H4 (cell line): Measurements from ENCODE around the gene GYG2. TPM values are rescaled to one million over a fixed set of nuclear protein-coding genes. Genes with fewer than 3 reads are reported as not detected.
"Not testable (repeated sequence)": the region's sequence is repeated elsewhere in the genome, so short reads cannot be mapped to it uniquely, and the experiment has no call there.

Experiments
- DNase-seq: peaks from one replicate; pipeline ENCODE4 v3.0.0-alpha.2; 2015; ENCODE audit warnings: low spot score
- total RNA-seq: library from RNA; depleted of rRNA; stranded (reverse); fragments of >200 nt; shearing (Covaris generic); gene quantifications from 2 replicates; pipeline ENCODE4 v1.2.3, GENCODE V29; 2014

GYG2 gene
- total RNA-seq, 1 experiment from 2014 or later = 9.6 TPM

DNA sequence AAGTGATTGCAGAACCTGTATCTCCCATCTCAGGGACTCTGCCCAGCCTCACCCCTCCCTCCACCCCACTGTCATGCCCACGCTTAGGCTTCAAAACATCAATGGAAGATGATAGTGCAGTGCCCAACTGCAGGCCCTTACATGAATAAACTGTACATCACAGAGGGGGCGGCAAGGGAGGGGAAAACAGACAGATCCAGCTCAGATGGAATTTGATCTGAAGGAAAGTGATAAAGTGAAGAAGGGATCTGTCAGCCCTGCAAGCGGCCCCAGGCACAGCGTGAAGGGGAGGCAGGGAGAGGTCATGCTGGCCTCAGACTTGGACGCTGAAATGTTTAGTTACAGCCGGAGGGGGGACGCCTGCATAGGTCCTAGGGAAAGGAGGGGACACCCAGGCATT, 38.5 kb downstream of the GYG2 start:
- DNase-seq = no peak

DNA sequence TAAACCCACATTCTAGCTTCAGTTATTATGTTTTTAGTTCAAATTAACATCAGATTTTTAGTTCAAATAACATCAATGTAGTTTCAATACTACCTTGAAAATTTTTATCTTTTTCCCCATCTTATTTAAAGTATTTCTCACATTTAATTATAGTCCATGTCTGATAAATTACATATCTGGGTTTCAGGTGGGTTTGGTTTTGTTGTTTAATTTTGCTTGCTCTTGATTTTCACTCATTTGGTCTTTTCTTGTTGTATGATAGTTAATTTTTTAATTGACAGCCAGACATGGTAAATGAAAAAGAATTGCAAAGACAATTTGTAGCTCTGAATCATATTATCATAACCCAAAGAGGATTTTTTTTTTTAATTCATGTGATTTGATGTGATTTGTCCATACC, 41.9 kb downstream of the GYG2 start:
- DNase-seq = no peak

DNA sequence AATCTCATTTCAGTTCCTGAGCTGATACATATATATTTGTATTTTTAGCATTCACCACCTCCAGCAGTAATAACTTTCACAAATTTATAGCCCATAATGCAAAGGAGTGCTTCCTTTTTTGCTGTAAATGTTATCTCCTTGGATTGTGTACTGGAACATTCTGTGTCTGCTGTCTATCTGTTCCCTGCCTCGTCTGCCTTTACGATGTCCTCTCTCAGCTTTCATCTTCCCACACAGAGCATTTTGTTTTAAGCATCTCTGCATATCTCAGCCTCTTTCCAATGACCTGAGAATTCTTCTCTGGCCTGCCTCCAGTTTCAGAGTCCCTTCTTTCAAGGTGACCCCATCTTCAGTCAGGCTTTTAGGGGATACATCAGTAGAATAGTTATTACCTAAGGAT, 43.1 kb downstream of the GYG2 start:
- no peak for DNase-seq

DNA sequence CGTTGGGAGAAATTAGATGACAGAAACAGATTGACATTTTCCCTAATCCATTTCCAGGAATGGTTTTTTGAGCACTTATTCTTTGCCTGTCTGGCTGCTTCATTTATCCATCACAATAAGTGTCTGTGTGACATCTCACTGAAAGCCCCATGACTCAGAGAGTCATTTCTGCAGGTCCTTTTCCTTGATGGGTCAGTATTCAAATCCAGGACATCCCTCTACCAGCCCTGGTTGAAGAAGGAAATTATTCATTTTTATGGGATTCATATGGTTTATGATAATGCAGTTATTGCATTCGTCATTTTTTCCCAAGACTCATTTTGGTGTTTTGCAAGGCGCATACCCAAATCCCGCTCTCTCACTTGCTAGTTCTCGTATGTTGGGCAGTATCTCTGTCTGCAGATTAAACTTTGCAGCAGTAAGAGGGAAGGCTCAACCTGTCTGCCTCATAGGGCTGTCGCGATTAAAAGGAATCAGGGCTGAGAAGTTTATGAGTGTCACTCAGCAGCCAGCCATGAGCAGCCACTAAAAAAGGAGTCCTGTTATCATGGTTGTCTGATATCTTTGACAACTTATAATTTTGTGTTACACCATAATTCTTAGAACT, 44.0 kb downstream of the GYG2 start:
- no peak for DNase-seq

DNA sequence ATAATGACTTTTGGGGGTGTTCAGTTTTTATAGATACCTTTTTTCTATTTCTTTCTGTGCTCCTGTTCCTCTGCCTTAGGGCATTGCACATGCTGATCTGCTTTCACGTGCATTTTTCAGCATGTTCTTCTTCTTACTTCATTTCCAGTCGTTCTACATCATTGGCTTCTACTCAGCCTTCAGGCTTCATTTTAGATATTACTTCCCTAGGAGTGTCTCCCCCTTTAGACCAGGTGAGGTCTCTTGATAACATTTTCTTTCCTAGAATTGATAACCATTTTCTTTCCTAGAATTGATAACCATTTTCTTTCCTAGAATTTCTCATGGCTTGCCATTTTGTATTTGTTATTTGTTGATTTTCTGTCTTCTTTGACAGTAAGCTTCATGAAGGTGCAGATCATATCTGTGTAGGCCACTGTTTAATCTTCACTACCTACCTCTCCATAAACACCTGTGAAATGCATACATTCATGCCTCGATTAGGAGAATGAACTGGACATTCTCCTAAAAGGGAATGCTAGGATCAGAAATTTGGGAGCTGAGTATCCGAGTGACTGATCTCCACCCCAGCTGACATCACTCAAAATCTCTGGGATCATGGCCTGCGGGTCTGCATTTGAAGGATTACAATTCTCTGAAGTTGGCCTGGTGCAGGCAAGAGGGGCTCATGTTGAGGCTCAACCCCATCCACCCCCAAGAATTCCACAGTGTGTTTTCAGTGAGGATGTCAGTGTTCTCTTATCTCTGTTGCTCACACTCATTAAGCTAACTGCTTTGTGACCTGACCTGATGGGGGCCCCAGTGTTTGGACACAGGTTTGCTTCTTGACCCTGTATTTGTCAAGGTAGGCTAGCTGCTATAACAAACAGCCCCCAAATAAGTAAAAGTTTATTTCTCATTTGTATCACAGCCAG, 45.7 kb downstream of the GYG2 start:
- DNase-seq = no peak

DNA sequence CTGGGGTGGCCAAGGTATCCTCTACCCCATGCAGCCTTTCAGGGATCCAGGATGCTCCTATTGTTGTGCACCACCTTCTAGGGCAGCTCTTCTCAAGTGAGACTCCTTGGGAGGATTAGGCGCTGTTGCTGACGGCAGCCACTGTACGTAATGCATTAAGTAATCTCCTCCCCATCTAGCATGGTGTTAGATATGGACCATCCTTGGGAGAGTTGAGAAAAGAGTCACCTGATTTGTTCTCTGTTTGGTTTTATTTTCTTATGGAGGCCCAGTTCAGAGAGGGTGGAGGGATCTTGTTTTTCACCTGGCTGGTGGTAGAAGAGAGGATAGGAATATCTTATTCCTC, 46.4 kb downstream of the GYG2 start:
- DNase-seq = no peak

DNA sequence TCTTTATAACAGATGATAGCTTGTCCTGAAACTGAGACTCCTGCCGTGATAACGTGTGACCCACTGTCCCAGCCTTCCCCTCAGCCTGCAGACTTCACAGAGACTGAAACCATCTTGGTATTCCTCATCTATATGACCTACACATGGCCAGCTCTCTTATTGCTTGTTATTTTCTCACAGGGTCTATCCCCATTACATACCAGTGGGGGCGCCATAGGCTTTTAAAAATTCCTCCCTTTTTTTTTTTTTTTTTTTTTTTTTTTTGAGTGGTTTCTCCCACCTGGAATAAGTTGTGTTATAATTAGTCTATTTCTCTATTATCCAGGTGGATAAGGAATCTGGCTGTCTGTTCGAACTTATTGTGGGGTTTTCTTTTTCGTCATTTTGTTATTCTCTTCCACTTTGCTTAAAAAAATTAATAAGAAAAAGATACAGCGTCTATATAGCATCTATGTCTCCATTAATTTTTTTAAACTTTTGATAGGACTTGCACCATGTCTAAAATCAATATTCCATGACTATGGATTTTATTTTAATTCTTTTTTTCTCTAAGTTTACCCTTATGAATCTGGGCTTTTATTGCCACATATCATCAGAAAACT, 47.2 kb downstream of the GYG2 start:
- no peak for DNase-seq

DNA sequence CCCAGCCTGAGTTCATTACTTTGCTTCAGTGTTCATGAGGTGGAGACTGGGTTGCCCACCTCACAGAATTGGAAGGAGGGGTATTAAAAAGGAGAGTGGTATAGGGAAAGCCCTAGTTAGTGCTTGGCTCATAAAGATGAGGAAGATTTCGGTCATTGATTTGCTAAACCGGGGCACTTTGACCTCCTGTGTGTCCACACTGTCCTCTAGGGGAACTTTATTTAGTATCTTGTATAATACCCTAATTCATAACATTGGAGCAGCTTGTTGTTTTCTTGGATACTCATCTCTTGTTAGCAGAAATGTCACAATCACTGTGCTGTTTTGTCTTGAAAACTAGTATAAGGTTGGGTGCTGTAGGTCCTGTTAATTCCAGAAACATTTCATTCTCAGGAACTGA, 49.8 kb downstream of the GYG2 start:
- DNase-seq = no peak

DNA sequence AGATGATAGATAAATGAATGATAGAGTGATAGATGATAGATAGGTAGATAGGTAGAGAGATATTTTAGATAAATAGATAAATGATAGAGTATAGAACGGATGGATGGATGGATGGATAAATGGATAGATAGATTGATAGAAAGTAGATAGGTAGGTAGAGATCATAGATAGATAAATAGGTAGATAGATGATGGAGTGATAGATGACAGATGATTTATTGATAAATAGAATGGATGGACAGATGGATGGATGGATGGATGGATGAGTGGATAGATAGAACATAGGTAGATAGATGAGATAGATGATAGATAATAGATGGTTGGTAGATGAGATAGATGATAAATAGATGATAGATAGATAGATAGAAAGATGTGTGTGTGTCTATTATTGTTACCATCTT, 50.9 kb downstream of the GYG2 start:
- no peak for DNase-seq

DNA sequence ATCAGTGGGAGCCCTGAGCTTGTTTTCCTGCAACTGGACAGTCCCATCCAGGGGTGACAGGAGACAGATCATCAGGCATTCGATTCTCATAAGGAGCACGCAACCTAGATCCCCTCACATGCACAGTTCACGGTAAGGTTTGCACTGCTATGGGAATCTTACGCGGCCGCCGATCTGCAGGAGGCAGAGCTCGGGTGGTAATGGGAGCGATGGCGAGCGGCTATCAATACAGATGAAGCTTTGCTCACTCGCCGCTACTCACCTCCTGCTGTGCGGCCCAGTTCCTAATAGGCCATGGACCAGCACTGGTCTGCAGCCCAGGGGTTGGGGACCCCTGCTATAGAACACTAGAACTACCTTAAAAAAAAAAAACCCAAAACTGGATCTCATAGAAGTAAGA, 55.0 kb downstream of the GYG2 start:
- no peak for DNase-seq

DNA sequence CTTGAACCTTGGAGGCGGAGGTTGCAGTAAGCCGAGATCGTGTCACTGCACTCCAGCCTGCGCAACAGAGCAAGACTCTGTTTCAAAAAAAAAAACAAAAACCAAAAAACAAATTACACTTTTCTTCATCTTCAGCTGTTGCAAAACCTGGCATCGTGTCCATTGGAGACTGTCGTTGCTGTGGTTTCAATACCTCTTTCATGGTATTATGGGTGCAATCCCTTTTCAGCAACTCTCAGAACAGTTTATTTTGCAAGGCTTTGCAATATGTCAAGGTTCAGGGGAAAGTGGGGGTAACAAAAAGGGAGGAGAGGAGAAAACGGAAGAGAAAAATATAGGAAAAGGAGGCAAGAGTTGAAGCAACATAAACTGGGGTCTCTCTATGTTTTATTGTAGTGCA, 59.6 kb downstream of the GYG2 start:
- no peak for DNase-seq

DNA sequence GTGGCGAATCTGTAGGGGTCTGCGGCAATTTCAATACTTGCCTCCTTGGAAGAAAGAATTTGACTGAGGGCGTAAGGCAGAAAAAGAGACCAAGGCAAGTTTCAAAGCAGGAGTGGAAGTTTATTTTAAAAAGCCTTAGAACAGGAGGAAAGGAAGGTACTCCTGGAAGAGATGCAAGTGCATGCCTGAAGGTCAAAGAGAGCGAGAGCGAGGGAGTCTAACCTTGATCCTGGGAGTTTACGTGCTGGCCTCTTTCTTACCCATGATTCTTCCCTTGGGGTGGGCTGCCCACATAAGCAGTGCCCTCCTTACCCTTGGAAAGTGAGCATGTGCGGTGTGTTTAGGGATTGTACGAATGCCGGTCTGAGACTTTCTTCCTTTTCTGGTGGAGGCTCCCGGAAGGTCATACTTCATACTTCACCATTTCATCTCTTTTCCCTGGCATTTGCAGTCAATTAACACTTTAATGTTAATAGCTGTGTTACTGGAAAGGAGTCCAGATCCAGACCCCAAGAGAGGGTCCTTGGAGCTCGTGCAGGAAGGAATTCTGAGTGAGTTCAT, 60.4 kb downstream of the GYG2 start:
- DNase-seq = no peak

DNA sequence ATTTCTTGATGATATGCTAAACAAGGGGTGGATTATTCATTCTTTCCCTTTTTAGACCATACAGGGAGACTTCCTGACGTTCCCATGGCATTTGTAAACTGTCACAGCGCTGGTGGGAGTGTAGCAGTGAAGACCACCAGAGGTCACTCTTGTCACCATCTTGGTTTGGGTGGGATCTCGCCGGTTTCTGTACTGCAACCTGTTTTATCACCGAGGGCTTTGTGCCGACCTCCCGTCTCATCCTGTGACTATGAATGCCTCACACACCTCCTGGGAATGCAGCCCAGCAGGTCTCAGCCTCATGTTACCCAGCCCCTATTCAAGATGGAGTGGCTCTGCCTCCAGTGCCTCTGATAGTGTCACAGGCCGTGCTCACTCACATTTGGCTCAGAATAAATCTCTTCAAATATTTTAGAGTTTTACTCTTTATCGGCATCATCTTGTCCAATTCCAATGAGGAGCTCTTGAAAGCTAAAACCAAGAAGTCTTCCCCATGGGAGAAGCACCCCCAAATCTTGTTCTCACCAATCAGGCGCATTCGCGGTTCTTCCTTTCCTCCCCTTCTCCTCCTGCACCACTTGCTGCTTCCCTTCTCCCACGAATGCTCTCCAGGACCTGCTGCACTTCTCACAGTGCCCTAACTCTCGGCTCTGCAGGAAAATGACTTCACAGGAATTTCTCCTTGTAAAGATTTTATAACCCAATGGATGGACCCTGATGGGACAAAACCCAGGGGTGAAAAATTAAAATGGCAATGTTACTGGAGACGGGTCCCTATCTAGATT, 61.2 kb downstream of the GYG2 start:
- not testable (repeated sequence) for DNase-seq

DNA sequence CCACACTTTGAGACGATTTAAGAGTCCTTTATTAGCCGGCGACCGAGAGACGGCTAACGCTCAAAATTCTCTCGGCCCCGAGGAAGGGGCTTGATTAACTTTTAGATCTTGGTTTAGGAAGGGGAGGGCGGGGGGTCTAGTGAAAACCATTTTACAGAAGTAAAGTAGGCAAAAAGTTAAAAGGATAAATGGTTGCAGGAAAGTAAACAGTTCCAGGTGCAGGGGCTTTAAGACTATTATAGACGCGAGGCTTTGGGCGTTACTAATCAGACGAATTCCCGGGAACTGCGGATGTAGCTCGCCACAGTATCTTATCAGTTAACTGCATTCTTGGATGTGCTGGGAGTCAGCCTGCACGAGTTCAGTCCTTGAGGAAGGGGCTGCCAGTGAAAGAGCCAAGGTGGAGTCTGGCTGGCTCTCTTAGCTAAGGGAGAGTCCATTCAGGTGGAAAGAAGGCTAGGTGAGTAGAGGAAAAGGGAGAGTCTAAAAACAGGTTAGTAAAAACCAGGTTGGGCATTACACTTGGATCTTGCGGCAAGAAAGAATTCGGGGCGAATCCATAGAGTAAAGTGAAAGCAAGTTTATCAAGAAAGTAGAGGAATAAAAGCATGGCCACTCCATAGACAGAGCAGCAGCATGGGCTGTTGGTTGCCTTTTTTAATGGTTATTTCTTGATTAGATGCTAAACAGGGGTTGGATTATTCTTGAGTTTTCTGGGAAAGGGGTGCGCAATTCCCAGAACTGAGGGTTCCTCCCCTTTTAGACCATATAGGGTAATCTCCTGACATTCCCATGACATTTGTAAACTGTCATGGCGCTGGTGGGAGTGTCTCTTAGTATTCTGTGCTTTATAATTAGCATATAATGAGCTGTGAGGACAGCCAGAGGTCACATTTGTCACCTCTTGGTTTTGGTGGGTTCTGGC, 62.1 kb downstream of the GYG2 start:
- not testable (repeated sequence) for DNase-seq

DNA sequence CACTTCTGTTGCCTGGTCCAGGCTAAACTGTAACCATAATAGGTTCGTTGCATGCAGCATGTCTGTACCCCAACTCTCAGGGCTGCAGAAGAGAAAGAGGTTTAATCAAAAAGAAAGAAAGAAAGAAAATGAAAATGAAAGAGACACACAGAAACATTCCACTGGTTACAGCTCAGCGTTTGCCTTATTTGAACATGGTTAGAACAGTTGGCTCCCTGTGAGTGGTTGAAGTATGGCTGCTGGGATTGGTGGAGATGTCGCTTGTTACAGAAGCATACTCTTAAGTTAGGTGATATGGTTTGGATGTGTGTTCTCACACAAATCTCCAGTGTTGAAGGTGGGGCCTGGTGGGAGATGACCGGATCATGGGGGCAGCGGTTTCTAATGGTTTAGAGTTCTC, 64.1 kb downstream of the GYG2 start:
- no peak for DNase-seq

DNA sequence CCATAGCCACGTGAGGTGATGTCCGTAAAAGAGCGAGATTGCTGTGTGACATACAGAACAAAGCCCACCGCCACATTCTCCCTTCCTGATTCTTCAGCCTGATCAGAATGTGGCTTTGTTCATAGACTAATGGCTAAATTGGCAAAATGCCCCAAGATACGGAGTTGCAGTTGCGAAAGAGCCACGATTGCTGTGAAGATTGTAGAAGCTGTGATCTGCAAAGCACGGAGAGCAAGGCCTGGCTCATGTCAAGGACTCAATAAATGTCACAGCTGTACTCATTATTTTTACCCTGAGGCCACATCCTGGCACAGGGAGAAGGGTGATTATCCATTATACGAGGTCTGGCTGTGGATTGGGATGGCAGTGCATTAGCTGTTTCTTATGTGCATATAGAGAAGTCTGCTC, 66.2 kb downstream of the GYG2 start:
- peak; percentile 78 for DNase-seq

DNA sequence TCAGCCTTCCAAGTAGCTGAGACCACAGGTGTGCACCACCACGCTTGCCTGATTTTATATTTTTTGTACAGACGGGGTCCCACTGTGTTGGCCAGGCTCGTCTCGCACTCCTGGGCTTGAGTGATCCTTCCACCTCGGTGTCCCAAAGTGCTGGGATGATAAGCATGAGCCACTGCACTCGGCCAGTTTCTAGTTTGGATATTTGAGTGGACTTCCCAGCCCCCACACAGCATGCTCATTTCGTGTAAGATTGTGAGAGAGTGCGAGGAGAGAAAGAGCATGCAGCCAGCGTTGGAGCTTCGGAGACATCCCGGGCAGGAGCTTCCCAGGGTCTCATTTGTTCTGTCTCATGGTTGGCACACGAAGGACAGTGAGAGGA, 68.6 kb downstream of the GYG2 start:
- DNase-seq = no peak

DNA sequence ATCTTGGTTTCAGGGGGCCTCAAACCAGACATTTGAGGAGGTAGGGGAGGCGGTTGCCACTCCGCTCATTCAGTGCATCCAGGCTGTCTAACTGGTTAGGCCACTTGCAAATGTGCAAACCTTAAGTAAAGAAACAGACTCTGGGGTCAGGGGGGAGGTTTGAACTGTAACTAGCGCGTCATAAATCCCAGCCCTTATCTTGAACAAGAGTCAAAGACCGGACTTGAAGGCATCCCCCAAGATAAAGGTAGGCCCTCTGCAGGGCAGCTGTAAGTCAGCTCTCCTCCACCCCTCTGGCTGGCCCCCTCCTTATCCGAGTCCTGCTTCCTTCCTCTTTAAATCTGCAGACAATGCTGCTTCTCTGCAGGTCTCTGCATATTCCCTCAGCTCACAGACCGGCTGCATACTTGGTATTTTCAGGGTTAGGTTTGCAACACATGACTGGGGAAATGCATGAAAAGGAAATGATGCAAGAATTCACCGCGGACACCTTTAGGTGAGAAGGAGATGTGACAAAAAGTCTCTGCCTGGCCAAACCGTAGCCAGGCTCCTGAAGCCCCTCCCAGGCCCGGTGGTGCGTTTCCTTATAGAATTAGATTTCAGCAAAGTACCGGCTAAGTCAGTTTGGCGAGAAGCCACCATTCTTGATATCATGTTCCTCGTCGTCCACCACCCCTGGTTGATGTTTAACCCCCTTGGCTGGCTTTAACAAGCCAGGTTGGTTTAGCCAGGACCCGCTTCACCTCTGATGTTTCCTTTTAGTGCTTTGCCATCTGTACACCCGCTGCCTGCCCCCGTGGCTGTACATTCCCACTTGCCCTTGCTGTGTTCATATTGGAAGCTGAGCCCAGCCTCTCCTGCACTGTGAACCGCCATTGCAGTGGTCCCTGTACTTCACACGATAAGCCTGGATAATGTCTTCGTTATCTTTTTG, 69.2 kb downstream of the GYG2 start:
- not testable (repeated sequence) for DNase-seq

DNA sequence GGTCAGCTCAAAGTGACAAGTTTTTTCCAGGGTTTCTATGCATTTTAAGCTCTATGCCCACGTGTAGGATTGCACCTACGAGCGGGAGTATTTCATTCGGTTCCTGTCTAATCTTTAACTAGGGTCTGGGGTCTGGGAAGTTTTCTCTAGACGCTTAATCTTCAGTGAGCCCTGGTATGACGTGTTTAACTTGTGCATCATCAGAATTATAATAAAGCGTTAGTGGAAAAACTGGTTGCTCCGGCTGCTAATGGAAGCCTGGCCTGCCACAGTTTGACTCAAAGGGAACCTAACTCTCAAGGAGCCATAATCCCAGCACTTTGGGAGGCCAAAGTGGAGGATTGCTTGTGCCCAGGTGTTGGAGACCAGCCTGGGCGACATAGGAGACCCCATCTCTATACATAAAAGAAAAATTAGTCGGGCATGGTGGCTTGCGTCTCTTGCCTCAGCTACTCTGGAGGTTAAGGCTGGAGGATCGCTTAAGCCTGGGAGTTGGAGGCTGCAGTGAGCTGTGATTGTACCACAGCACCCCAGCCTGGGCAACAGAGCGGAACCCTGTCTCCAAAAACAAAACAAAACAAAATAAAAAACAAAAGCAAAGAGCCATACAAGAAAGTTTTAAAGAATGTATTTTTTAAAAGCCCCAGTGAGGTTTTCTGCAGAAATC, 70.2 kb downstream of the GYG2 start:
- DNase-seq = no peak
